GM18519 (cell line): ENCODE results near the gene ARHGEF39.

ENCODE experiments used
- ATAC-seq: cut with Tn5 transposase; IDR thresholded peaks from one replicate; pipeline ENCODE4 v1.9.1; 2021; ENCODE audit warnings: mild to moderate bottlenecking, moderate library complexity; ENCODE audit not compliant: unreplicated experiment, low FRiP score

The ARHGEF39 gene

DNA sequence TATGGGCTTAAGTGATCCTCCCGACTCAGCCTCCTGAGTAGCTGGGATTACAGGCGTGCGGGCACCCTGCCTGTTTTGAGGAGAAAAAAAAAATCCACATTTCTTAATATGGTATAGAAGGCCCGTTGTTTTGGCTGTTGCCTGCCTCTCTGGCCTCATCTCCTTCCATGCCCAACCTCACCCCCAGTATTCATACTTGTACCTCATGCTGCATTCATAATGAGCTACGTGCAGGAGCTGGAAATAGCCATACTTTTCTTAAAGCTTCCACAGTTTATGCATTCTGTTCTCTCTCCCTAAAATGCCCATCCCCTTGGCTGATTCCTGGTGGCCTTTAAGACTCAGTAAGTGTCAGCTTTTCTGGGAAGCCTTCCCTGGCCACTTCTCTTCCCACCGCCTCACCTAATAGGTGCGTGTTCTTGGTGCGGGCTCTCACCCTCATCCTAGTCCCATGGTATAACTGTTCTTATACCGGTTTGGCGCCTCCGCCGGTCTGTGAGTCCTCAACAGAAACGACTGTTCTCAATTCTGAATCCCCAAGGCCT is 26.8 kb upstream of the ARHGEF39 start:
- ATAC-seq, result no peak

DNA sequence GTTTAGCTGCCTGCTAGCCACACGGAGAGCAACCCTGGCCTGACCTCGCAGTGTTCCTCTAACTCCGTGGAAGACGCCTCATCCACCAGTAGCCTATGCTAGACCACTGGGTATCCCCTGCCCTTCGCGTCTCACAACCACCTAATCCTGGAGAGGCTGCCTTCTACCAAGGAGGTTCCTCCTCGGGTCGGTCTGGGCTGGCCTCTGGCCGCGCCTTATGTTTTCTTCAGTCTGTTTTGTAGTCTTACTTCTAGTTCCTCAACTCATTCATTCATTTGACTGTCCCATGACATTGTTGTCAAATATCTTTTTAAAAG is 26.3 kb upstream of the ARHGEF39 start:
- ATAC-seq, result no peak

DNA sequence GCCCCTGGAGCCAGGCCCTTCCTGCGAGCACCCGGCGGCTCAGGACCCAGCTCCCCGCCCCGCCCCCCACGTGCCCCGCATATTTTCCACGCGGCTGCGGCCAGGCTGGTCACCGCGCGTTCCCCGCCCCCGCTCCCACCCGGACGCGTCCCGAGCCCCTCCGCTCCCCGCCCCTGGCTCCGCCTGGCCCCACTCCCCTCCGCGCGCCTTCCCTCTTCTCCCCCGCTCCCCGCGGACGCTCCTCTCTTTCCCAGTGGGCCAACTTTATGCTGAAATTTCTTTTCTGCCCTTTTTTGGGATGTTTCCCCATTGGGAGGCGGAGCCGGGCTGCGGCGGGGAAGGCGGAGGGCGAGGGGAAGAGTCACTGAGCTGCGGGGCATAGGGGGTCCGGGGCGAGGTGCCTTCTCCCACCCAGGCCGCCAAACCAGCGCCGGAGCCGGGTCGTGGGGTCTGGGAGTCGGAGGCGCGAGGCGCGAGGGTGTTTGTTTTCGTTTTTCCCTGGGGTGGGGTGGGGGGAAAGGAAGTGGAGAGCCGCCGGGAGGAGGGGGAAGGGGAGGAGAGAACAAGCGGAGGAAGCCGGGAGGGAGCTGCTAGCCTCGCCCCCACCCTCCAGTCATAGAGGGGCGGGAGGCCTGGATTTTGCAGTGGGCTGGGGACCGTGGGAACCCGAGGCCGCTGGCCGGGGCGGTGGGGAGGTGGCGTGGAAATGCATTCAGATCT is 25.8 kb upstream of the ARHGEF39 start:
- ATAC-seq, result no peak

DNA sequence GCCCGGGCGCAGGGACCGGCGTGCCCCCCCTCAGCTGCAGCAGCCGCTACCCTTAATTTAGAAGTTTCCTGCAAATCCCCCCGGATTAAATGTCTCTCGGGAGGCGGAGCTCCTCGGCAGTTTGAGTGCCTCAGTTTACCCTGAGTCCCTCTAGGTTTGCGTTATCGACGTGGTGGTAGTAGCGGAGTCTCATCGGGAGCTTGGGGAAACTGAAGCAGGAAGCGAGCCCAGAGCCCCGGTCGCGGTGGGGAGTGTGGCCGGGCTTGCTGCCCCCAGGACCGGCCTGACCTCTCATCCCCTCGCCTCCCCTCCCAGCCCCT is 25.3 kb upstream of the ARHGEF39 start:
- no peak for ATAC-seq

DNA sequence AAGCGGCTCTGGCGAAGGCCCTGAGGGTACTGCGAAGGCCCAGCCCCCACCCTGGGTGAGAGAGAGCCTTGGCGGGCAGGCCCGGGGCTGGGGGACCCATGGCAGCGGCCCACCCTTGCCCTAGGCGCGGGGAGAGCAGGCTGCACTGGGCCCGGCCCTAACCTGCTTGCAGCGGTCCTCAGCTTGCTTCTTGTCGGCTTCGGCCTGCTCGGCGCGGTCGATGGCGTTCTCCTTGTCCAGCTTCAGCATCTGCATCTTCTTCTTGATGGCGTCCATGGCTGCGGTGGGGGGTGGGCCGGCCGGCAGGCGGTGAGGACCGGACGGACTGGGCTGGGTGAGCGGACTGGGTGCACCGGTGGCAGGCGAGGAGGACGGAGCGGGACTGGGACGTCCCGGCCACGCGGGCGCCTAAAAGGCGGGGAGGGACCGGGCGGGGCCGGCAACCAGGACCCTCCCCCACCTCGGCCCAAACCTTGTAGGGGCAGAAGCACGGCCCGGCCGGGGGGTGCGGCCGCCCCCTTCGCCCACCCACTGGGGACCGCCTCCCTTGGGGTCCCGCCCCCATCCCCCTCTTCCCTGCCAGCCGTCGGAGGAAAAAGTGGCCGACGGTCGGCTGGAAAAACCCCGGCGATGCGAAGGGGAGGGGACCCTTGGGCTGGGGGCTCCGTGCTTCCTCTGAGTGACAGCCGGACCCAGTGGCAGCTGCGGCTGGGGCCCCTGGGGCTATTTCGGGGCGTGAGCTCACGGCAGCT is 24.7 kb upstream of the ARHGEF39 start, which contains the start of gene TPM2:
Gene TPM2, minus strand, starts transcription at position 384 of the 752 bp plus-strand sequence. Its CDS starts 108 bp downstream, at position 276.
- no peak for ATAC-seq

DNA sequence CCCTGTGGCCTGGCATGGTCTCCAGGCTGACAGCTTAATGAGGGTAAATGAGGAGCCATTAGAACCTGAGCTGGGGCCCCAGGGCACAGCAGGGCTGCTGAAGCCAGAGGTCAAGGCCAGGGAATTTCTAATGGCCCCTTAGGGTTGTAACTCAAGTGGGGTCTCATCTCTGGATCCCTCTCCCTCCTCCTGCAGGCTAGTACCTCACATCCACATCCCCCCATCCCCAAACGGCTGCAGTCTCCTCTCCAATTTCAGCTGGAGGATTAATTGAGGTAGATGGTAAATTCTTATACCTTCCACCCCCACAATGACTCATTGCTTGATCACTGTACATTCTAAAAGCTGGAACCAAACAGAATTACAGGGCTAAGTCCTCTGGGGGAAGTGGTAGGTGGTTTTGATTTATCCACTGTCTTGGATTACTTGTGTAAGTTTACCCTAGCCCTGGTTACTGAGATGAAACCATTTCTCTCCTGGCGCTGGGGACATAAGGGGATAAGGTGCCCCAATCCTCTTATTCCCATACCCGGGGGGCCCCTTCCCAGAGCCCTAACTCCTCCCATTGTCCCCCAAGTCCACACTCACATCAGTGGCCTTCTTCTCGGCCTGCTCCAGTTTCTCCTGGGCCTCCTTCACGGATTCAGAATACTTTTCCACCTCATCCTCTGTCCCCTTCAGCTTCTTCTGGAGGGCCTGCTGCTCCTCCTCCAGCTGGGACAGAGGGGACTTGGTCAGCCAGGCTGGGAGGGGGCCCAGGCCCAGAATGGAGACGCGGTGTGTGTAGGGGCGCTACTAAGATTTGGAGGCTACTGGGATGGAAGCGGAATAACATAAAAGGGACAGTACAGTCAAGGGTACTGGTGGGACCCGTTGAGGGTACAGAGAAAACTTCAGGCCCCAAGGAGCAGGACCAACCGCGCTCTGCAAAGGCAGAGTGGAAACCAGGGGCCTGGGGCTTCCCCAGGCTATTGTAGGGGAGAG is 23.9 kb upstream of the ARHGEF39 start:
- ATAC-seq, result no peak

DNA sequence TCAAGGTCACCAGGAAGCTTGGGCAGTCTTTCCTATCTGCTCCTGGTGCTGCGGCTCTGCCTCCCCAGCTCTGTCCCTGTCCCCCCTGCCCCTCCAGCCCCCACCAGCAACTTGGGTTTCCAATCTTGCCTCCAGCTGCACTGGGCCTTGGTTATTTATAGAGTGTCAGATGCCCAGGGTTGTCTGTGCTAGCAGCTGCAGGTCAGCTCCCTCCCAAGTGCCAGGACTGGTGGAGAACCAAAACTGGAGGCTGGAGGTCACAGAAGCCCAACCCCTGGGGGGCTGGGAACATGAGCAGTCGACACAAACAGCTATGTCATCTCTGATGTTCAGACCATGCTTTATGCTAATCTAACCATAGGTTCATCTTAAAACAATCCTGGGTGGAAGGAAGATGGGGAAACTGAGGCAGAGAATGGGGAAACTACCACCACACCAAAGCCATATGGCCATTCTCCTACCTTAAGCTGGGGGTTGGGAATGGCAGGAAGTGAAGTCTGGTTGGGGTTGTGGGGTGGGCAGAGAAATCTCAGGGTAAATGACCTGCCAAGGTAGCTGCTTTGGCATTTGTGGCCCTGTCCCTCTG is 23.1 kb upstream of the ARHGEF39 start:
- no peak for ATAC-seq

DNA sequence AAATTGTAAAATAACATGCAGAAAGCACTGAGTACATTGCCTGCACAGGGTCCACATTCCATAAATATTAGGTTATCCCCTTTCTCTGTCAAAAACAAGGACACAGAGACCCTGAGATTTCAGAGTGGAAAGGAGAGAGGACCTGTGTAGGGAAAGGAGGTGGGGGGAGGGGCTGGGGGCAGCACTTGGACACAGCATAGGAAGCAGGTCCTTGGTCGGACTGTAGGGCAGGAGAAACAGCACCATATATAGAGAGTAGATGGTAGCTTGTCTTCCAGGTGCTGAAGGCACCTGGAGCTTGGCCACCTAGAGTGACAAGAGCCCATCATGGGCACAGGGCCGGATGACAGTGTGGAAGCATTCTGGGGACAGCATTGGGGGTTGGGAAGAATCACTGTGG is 22.3 kb upstream of the ARHGEF39 start:
- ATAC-seq, result no peak

DNA sequence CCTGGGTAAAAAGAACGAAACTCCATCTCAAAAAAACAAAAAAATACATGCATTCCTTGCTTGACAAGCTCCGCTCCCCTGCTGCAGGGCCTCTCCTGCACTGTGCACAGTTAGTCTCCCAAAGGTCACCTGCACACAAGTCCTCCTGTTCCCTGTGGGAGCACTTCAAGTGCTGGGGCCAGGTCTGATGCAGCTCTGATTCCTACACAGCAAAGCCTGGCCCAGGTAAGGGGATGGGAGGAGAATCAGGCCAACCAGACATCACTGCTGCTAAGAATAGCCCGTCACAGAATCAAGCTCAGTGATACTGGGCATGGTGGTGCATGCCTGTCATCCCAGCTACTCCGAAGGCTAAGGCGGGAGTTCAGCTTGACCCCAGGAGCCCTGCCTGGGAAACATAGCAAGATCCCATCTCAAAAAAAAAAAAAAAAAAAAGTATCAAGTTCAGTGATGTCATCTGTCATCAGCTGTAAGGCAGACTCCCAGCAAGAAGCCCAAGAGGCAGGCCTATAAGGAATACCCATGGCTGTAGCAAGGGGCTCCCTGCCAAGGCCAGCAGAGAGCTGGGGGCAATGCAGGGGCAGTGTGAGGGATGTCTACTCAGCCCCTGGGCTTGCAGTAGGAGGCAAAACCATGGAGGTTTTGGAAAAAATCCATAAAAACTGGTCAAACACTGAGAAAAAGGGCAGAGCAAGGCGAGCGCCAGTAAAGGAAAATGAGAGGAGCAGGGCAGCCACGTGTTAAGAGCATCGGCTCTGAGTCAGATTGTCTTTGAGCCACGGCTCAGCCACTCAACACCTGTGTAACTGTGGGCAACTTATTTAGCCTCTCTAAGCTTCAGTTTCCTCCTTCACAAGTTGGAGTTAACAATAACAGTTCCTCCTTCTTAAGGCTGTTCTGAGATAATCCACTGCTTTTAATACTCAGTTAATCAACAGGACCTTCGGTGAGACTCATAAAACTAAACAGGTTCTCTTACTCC is 21.5 kb upstream of the ARHGEF39 start:
- ATAC-seq, result no peak

DNA sequence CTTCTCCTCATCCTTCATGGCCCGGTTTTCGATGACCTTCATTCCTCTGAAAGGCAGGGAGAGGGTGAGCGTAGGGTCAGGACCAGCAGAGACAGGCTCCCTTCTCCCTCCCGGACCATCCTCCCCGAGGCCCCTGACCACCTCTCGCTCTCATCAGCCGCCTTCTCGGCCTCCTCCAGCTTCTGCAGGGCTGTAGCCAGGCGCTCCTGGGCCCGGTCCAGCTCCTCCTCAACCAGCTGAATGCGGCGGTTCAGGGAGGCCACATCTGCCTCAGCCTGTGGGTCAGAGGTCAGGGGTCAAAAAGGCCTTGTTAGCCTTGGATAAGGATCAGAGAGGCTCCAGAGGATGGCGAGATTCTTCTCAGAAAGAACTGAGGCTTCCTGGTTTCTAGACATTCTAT is 20.5 kb upstream of the ARHGEF39 start:
- ATAC-seq, result no peak

DNA sequence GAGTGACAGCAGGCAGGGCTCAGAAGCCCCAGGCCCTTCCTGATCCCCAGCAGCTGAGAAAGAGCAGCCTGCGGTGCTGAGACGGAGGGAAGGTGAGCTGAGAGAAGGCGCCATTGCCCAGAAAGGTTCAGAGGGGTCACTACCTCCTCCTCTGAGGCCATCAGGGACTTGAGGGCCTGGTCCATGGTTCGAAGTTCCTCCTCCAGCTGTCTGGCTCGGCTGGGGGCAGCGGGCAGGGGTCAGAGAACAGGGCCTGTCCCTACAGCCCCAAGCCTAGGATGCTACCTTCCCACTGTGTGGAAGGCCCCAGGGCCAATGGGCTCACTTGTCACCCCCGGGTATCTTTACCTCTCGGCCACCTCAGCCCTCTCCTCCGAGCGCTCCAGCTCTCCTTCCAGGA is 19.9 kb upstream of the ARHGEF39 start:
- ATAC-seq, result no peak

DNA sequence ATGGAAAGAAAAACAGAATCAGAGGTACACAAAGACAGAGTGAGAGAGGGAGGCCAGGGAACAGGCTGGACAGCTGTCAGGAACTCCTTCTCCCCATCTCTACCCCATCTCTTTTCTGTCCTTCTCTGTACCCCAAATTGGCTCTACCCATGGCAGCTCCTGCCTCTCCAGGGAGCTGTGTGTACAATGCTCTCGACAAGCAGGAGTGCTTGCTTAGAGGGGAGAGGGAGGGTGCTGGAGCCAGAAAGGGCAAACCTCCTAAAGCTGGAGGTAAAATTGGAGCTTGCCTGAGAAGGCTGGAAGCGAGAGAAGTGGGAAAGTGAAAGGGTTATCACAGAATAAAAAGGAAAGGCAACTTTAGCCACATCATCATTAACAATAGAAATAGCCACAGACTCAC is 18.3 kb upstream of the ARHGEF39 start:
- ATAC-seq, result no peak

DNA sequence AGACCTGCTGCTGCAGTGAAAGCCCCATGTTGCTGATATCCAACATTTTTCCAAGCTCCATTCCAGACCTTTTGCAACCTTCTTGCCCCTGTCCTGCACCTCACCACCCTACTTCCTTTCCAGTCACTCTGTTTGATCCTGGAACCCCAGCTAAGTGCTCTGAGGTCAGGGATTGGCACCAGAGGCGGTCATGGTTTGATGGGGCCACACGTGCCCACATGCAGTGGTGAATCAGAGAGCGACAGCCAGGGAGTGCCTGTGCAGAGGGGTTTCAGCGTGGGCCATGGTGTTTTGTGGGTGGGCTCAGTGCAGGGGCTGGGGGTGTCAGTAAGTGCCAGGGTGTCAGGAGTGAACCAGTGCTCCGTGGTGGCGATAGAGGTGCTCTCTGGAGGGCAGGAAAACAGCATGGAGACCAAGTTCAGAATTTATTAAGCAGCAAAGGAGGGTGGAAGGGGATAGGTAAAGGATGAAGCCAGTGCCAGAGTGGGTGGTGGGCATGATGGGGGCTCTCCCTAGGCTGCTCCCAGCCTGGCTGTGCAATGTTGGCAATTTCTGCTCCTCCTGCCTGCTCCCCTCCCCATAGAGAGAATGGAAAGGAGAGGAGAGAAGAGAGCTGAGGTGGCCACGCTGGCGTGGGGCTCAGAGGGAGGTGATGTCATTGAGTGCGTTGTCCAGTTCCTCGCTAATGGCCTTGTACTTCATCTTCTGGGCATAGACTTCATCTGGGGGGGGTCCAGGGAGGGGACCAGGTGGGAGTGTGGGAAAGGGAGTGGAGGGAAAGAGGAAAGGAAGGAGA is 17.7 kb upstream of the ARHGEF39 start:
- ATAC-seq, result no peak

DNA sequence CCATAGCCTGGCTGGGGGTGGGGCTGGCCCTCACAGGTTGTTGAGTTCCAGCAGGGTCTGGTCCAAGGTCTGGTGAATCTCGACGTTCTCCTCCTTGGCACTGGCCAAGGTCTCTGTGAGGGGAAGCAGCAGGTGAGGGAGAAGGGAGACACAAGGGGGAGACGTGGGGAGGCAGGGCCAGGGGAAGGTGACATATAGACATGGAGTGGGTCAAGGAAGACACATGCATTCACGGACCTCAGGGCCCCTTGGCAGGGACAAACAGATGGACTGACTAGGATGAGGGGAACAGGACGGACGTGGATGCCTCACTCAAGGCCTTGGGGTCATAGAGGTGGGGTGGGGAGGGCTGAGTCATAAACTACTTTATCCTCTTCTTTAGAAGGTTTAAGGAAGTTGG is 17.1 kb upstream of the ARHGEF39 start:
- ATAC-seq, result no peak

DNA sequence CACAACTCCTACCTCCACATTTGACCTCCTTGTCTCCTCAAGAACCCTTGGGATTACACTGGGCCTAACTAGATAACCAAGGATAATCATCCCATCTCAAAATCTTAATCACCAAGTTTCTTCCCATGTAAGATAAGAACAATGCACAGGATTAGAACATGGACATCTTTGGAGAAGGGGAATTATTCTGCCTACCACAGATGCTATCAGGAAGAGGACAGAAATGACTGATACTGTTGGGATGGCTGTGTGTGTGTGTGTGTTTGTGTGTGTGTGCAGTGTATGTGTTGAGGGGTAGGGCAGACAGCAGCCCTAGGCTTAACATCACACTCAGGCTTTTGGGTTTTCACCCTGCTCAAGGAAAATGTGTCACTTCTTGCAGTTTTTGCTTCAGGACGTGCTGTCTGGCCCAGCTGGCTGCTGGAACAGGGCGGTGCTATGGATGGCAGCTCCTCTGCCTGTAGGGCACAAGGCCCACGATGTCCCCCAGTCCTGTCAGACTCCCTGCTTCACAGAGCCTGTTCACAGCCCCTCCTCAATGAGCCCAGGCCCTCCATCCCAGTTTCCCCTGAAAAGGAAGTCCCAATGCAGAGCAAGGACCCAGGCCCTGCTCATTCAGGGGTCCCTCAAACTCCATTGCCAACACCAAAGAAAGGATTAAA is 16.5 kb upstream of the ARHGEF39 start:
- ATAC-seq, result no peak

DNA sequence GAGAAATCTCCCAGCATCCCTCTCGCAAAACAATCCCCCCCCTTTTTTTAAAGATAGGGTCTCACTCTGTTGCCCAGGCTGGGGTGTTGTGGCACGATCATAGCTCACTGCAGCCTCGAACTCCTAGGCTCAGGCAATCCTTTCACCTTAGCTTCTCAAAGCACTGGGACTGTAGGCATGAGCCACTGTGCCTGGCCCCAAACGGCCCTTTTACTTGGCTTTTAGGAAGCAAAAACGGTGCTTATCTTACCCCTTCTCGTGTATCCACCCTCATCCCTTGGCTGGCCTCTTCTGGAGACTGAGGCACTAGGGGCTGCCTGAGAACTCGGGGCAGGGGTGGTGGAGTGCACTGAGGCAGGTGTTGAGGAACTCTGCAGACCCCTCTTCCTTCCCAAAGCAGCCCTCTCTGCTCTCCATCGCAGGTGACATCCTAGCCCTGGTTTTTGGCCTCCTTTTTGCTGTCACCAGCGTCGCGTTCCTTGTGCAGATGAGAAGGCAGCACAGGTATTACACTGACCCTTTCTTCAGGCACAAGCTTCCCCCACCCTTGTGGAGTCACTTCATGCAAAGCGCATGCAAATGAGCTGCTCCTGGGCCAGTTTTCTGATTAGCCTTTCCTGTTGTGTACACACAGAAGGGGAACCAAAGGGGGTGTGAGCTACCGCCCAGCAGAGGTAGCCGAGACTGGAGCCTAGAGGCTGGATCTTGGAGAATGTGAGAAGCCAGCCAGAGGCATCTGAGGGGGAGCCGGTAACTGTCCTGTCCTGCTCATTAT is 15.5 kb upstream of the ARHGEF39 start:
- ATAC-seq, result no peak

DNA sequence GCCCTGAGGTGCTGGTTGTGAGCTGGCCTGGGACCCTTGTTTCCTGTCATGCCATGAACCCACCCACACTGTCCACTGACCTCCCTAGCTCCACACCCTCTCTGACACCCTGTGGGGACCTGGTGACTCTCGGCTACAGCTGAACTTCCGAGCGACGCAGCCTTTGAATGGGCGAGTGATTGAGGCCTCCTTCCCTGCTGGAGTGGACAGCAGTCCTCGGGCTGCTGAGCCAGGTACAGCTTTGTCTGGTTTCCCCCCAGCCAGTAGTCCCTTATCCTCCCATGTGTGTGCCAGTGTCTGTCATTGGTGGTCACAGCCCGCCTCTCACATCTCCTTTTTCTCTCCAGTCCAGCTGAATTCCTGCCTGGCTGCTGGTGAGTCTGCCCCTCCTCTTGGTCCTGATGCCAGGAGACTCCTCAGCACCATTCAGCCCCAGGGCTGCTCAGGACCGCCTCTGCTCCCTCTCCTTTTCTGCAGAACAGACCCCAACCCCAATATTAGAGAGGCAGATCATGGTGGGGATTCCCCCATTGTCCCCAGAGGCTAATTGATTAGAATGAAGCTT is 14.9 kb upstream of the ARHGEF39 start:
- no peak for ATAC-seq
